K562 (cell line): ENCODE measurements around the gene GLG1. TPM values are rescaled to one million over a fixed set of nuclear protein-coding genes. Genes with fewer than 3 reads are reported as not detected.

ENCODE experiments used
- ATAC-seq: fragments of 200-7000 bp; cut with Tn5 transposase; 3 replicates; pipeline ENCODE4 v1.9.1; 2020; ENCODE audit warnings: moderate library complexity
- BruUV-seq: library from RNA; stranded (reverse); fragments of 400-500 nt; replicated peaks from 2 replicates; lab custom pipeline; 2021; lab: Mats Ljungman, UMichigan
- CTCF ChIA-PET: fragments of 300-600 bp; formaldehyde crosslinking; extraction: SDS; loops from one replicate; lab custom pipeline; 2021; ENCODE audit warnings: low intra/inter-chr PET ratio; lab: Yijun Ruan, JAX
- POLR2A ChIA-PET: fragments of 300-600, 350-650 bp; sonication (Branson Sonifier 250); formaldehyde crosslinking; extraction: SDS; loops from one replicate; lab custom pipeline; 2021; ENCODE audit warnings: antibody characterized with exemption, inconsistent platforms; lab: Yijun Ruan, JAX
- DNase-seq, 4 experiments: peaks; one replicate each; pipeline versions ENCODE4 v3.0.0 to v3.0.0-alpha.2; 2011 to 2018; ENCODE audit warnings: low spot score in 3 of 4, mixed read lengths in 3 of 4; ENCODE audit errors: extremely low read depth in 1 of 4
- FAIRE-seq: peaks from 2 replicates; lab custom pipeline; 2011; peaks lifted over from hg19 to GRCh38; lab: Jason Lieb, UNC
- H2AFZ ChIP-seq: 2 replicates; pipeline ENCODE4 v1.6.0; 2011; ENCODE audit warnings: low read depth, low read length, control low read depth, inconsistent platforms
- H3K27ac ChIP-seq: fragments of 200-600 bp; 3 replicates; pipeline ENCODE4 v1.8.0; 2011; ENCODE audit warnings: low read depth, mild to moderate bottlenecking, control low read depth, inconsistent platforms, low read length, moderate library complexity, mixed read lengths; ENCODE audit errors: extremely low read depth
- H3K27me3 ChIP-seq, 2 experiments: fragments of 300-600 bp in 1 of 2; 2 replicates in 1 of 2; 3 replicates in 1 of 2; pipeline versions ENCODE4 v1.6.0 to v1.8.0; 2011; ENCODE audit warnings: inconsistent platforms in 2 of 2, low read length in 2 of 2, mild to moderate bottlenecking in 1 of 2, mixed read lengths in 1 of 2, moderate library complexity in 1 of 2; ENCODE audit not compliant: control insufficient read depth in 2 of 2, insufficient read depth in 2 of 2
- H3K36me3 ChIP-seq: fragments of 300-600 bp; 3 replicates; pipeline ENCODE4 v1.8.0; 2011; ENCODE audit warnings: mild to moderate bottlenecking, low read length, inconsistent platforms; ENCODE audit not compliant: control insufficient read depth, insufficient read depth
- H3K4me1 ChIP-seq, 2 experiments: fragments of 200-600 bp in 1 of 2; replicated peaks in 1 of 2; 2 replicates in 1 of 2; 3 replicates in 1 of 2; pipeline versions ENCODE4 v1.5.1 to v1.8.0; 2011; ENCODE audit warnings: inconsistent platforms in 2 of 2, low read length in 2 of 2, mild to moderate bottlenecking in 1 of 2, mixed read lengths in 1 of 2, moderate library complexity in 1 of 2; ENCODE audit not compliant: control insufficient read depth in 2 of 2, insufficient read depth in 2 of 2
- H3K4me2 ChIP-seq: 2 replicates; pipeline ENCODE4 v1.6.1; 2011; ENCODE audit warnings: low read length, control low read depth, inconsistent platforms, mixed read lengths; ENCODE audit not compliant: insufficient read depth
- H3K4me3 ChIP-seq: fragments of 200-600 bp; sonication (generic), shearing (Covaris generic); 2 replicates; pipeline ENCODE4 v1.5.1; 2016; ENCODE audit warnings: control low read depth, inconsistent platforms
- H3K79me2 ChIP-seq: fragments of 200-600 bp; 3 replicates; pipeline ENCODE4 v1.8.0; 2011; ENCODE audit warnings: low read length, inconsistent platforms; ENCODE audit not compliant: control insufficient read depth, insufficient read depth
- H3K9ac ChIP-seq, 2 experiments: 2 replicates each; pipeline versions ENCODE4 v1.6.0 to v1.6.1; 2011; ENCODE audit warnings: low read depth in 2 of 2, low read length in 2 of 2, control low read depth in 1 of 2, inconsistent platforms in 1 of 2, mild to moderate bottlenecking in 1 of 2, mixed read lengths in 1 of 2; ENCODE audit not compliant: insufficient read depth in 1 of 2
- H3K9me1 ChIP-seq: one replicate; pipeline ENCODE4 v1.6.0; 2011; ENCODE audit warnings: inconsistent platforms, mild to moderate bottlenecking, low read length, moderate library complexity; ENCODE audit not compliant: control insufficient read depth, insufficient read depth
- H3K9me3 ChIP-seq: replicated peaks from 2 replicates; pipeline ENCODE4 v1.5.1; 2011; ENCODE audit warnings: low read depth, low read length, inconsistent platforms; ENCODE audit not compliant: control insufficient read depth, insufficient read depth
- H4K20me1 ChIP-seq: replicated peaks from 2 replicates; pipeline ENCODE4 v1.6.1; 2011; ENCODE audit warnings: low read length, inconsistent platforms, mixed read lengths; ENCODE audit not compliant: control insufficient read depth, insufficient read depth
- BRD9 ChIP-seq: fragments of 450-650 bp; IDR thresholded peaks from 2 replicates; pipeline ENCODE4 v1.6.1; 2018; ENCODE audit warnings: low read depth; ENCODE audit not compliant: partially characterized antibody
- HMGN3 ChIP-seq: IDR thresholded peaks from 2 replicates; pipeline ENCODE4 v1.6.1; 2011; ENCODE audit warnings: borderline replicate concordance, low read depth, mild to moderate bottlenecking, mixed read lengths, low read length; ENCODE audit not compliant: insufficient read length; ENCODE audit errors: extremely low read depth
- MAFG ChIP-seq: fragments of 450-650 bp; conservative IDR thresholded peaks from 2 replicates; pipeline ENCODE4 v1.6.1; 2016; ENCODE audit warnings: missing genetic modification characterization, missing compliant biosample characterization
- RBM17 ChIP-seq: fragments of 200-400 bp; formaldehyde crosslinking; IDR thresholded peaks from 2 replicates; pipeline ENCODE4 v1.6.1; 2017; ENCODE audit warnings: low read depth, mild to moderate bottlenecking, low read length, borderline replicate concordance
- TAF7 ChIP-seq: fragments of 450-650 bp; IDR thresholded peaks from 2 replicates; pipeline ENCODE4 v1.6.1; 2016; ENCODE audit warnings: missing genetic modification characterization, missing compliant biosample characterization
- ZNF12 ChIP-seq: sonication (generic); formaldehyde crosslinking; IDR thresholded peaks from 2 replicates; pipeline ENCODE4 v1.4.0; 2020; ENCODE audit warnings: mild to moderate bottlenecking, missing genetic modification reagents
- ZNF408 ChIP-seq: fragments of 250-450 bp; sonication (Bioruptor Pico); IDR thresholded peaks from 2 replicates; pipeline ENCODE4 v1.4.0; 2020; ENCODE audit warnings: low read depth, mild to moderate bottlenecking, moderate library complexity
- whole genome bisulfite sequencing: fragments of 100-300 bp; shearing (Covaris generic); methylation state at CpG from one replicate; pipeline ENCODE4 v1.1.6; 2016; ENCODE audit warnings: low coverage, mixed read lengths; ENCODE audit not compliant: insufficient coverage; ENCODE audit errors: missing lambda C conversion rate; 5-methylcytosine and 5-hydroxymethylcytosine counted together
- in situ Hi-C: fragments of 300-500 bp; cut with MboI; formaldehyde crosslinking; loops from 4 replicates; pipeline ENCODE4 v1.15.0; 2018; ENCODE audit warnings: inconsistent platforms, mixed read lengths
- intact Hi-C: fragments of 100-400 bp; cut with micrococcal nuclease; formaldehyde crosslinking; loops from 2 replicates; pipeline ENCODE4 v1.14.2; 2022
- polyA plus RNA-seq, 8 experiments: library from polyadenylated mRNA; depleted of rRNA in 4 of 8; stranded (reverse) in 5 of 8; unstranded in 3 of 8; fragments of >200 nt; fragmentation: Nextera tagmentation in 2 of 8; fragmentation: Illumina TruSeq in 1 of 8; extraction: Ambion mirVana in 2 of 8; extraction: Trizol in 1 of 8; gene quantifications; 2 replicates each; pipeline versions ENCODE4 v1.2.1 to v1.2.3, GENCODE V29; 2011 to 2014; ENCODE audit warnings: inconsistent platforms in 1 of 8, missing spikeins in 1 of 8
- total RNA-seq, 7 experiments: library from RNA; depleted of rRNA in 6 of 7; stranded (reverse); fragments of >200 nt in 6 of 7; fragmentation: Illumina TruSeq in 2 of 7; extraction: Trizol in 2 of 7; gene quantifications; 2 replicates each; pipeline versions ENCODE4 v1.2.1 to v1.2.3, GENCODE V29; 2011 to 2021; ENCODE audit warnings: low replicate concordance in 1 of 7
- TF ChIP-seq, protein P1 (sequence below): fragments of 450-650 bp; IDR thresholded peaks from 2 replicates; pipeline ENCODE4 v1.6.1; 2018; ENCODE audit warnings: mild to moderate bottlenecking, low read depth; ENCODE audit not compliant: partially characterized antibody
- TF ChIP-seq, protein P2 (sequence below): sonication (generic); formaldehyde crosslinking; IDR thresholded peaks from 2 replicates; pipeline ENCODE4 v1.8.0; 2022; ENCODE audit warnings: missing genetic modification reagents, mild to moderate bottlenecking, borderline replicate concordance
- TF ChIP-seq, protein P3 (sequence below): sonication (generic); formaldehyde crosslinking; IDR thresholded peaks from 2 replicates; pipeline ENCODE4 v1.8.0; 2022; ENCODE audit warnings: mild to moderate bottlenecking, missing genetic modification reagents
- TF ChIP-seq, protein P4 (sequence below): fragments of 450-650 bp; formaldehyde crosslinking; IDR thresholded peaks from 2 replicates; pipeline ENCODE4 v1.4.0; 2020; ENCODE audit warnings: mild to moderate bottlenecking, moderate library complexity

GLG1 gene
- total and polyA plus RNA-seq, 9 of the 15 experiments (the other 6 are each of a cell fraction or from before 2014, with no cell fraction given) = 6.2 to 36.0 (median 23.6) TPM

DNA sequence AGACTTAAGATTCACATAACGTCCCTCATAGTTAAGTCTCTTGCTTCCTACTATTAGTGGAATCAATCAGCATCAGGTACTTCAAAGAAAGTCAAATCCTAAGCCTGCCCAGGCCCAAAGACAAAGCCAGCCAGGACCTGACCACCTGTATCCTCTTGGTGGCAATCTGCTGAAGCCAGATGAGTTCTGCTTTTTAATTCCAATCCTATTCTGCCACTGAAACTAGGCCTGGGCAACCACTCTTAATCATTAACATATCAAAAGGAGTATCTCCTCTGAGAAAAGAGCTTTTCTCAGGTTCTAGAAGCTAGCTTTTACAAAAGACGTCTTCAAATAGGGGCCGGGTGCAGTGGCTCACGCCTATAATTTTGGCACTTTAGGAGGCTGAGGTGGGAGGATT, 15.1 kb upstream of the GLG1 start:
- no peaks in the 10 kb centered on the region for H3K27me3 ChIP-seq
- H3K36me3 ChIP-seq = peaks cover 70% of the 10 kb centered on the region
- no peak overlapping the region for H3K9ac ChIP-seq
- H3K4me3 ChIP-seq = no peak overlapping the region
- intact Hi-C loops (loop anchor here (5.0 kb wide), 1 partner anchor 310 kb away; no protein-coding TSS in a partner anchor), in situ Hi-C loops (no loop called here)
- FAIRE-seq (no peak), DNase-seq (no peak), ATAC-seq (no peak)
- no peaks in the 10 kb centered on the region for H4K20me1 ChIP-seq
- H3K9me3 ChIP-seq = no peaks in the 10 kb centered on the region
- no peaks in the 10 kb centered on the region for H3K79me2 ChIP-seq
- H2AFZ ChIP-seq = no peak overlapping the region
- BruUV-seq = no TSS peak
- H3K4me1 ChIP-seq = no peaks in the 10 kb centered on the region
- CTCF ChIA-PET = interaction anchor here (1.3 kb wide), 1 partner anchor 312 kb away, joined by 9 read pairs; no protein-coding TSS in a partner anchor
- POLR2A ChIA-PET = interaction anchor here (1.1 kb wide), 1 partner anchor 17 kb away, joined by 3 read pairs; no protein-coding TSS in a partner anchor
- no peaks in the 10 kb centered on the region for H3K9me1 ChIP-seq
- H3K27ac ChIP-seq = no peak overlapping the region
- 93% methylated on average over 4 of the region's 4 CpGs for WGBS
- no peak overlapping the region for H3K4me2 ChIP-seq
- TF ChIP-seq BRD9 (no peak), MAFG (no peak), ZNF408 (CRISPR knock-in tag) (no peak), RBM17 (no peak), TAF7 (tag) (no peak), HMGN3 (no peak), ZNF12 (CRISPR knock-in tag) (no peak)
- TF ChIP-seq, protein P1, sequence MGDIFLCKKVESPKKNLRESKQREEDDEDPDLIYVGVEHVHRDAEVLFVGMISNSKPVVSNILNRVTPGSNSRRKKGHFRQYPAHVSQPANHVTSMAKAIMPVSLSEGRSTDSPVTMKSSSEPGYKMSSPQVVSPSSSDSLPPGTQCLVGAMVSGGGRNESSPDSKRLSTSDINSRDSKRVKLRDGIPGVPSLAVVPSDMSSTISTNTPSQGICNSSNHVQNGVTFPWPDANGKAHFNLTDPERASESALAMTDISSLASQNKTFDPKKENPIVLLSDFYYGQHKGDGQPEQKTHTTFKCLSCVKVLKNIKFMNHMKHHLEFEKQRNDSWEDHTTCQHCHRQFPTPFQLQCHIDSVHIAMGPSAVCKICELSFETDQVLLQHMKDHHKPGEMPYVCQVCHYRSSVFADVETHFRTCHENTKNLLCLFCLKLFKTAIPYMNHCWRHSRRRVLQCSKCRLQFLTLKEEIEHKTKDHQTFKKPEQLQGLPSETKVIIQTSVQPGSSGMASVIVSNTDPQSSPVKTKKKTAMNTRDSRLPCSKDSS = no peak
- TF ChIP-seq, protein P2, sequence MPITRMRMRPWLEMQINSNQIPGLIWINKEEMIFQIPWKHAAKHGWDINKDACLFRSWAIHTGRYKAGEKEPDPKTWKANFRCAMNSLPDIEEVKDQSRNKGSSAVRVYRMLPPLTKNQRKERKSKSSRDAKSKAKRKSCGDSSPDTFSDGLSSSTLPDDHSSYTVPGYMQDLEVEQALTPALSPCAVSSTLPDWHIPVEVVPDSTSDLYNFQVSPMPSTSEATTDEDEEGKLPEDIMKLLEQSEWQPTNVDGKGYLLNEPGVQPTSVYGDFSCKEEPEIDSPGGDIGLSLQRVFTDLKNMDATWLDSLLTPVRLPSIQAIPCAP (CRISPR knock-in tag) = no peak
- TF ChIP-seq, protein P3, sequence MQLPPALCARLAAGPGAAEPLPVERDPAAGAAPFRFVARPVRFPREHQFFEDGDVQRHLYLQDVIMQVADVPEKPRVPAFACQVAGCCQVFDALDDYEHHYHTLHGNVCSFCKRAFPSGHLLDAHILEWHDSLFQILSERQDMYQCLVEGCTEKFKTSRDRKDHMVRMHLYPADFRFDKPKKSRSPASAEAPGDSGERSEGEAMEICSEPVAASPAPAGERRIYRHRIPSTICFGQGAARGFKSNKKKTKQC (CRISPR knock-in tag) = no peak
- TF ChIP-seq, protein P4, sequence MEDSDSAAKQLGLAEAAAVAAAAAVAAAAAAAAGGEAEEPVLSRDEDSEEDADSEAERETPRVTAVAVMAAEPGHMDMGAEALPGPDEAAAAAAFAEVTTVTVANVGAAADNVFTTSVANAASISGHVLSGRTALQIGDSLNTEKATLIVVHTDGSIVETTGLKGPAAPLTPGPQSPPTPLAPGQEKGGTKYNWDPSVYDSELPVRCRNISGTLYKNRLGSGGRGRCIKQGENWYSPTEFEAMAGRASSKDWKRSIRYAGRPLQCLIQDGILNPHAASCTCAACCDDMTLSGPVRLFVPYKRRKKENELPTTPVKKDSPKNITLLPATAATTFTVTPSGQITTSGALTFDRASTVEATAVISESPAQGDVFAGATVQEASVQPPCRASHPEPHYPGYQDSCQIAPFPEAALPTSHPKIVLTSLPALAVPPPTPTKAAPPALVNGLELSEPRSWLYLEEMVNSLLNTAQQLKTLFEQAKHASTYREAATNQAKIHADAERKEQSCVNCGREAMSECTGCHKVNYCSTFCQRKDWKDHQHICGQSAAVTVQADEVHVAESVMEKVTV (CRISPR knock-in tag) = no peak
